CD4-positive, alpha-beta memory T cell (primary cell): ENCODE data around the gene GHSR. TPM values are rescaled to one million over a fixed set of nuclear protein-coding genes. Genes with fewer than 3 reads are reported as not detected.

Source experiments
- CTCF ChIA-PET: fragments of 350-600 bp; sonication (Branson Sonifier 250); formaldehyde crosslinking; loops from one replicate; lab custom pipeline; 2021; ENCODE audit warnings: inconsistent platforms; ENCODE audit not compliant: partially characterized antibody; lab: Charles Lee
- POLR2A ChIA-PET: fragments of 350-600 bp; sonication (Branson Sonifier 250); formaldehyde crosslinking; loops from one replicate; lab custom pipeline; 2021; ENCODE audit not compliant: partially characterized antibody; lab: Charles Lee
- DNase-seq, 5 donors: peaks; one replicate each; pipeline versions ENCODE4 v3.0.0 to v3.0.0-alpha.2; 2020 to 2022; ENCODE audit warnings: mixed read lengths in 1 of 5
- H3K27ac ChIP-seq: one replicate; pipeline ENCODE4 v1.7.0; 2013; ENCODE audit warnings: low read depth, low read length
- H3K27me3 ChIP-seq: 2 replicates; pipeline ENCODE4 v1.7.0; 2013; ENCODE audit warnings: mild to moderate bottlenecking, low read length, moderate library complexity; ENCODE audit not compliant: insufficient read depth
- H3K36me3 ChIP-seq: 2 replicates; pipeline ENCODE4 v1.7.0; 2013; ENCODE audit warnings: mild to moderate bottlenecking, low read length, moderate library complexity; ENCODE audit not compliant: insufficient read depth
- H3K4me1 ChIP-seq: 2 replicates; pipeline ENCODE4 v1.7.0; 2013; ENCODE audit warnings: mild to moderate bottlenecking, low read length, moderate library complexity; ENCODE audit not compliant: insufficient read depth
- H3K4me3 ChIP-seq, 2 donors: one replicate each; pipeline ENCODE4 v1.7.0; 2013; ENCODE audit warnings: low read length in 2 of 2, mild to moderate bottlenecking in 1 of 2
- H3K9me3 ChIP-seq, 2 donors: one replicate each; pipeline ENCODE4 v1.7.0; 2013; ENCODE audit warnings: low read length in 2 of 2, control low read depth in 1 of 2; ENCODE audit not compliant: control insufficient read depth in 1 of 2
- H3K27ac Mint-ChIP-seq, 7 donors: one replicate each; pipeline ENCODE4 v1.8.0; 2020 to 2021; ENCODE audit warnings: mixed read lengths in 7 of 7, mild to moderate bottlenecking in 6 of 7, inconsistent platforms in 3 of 7, moderate library complexity in 3 of 7
- H3K27me3 Mint-ChIP-seq, 2 donors: one replicate each; pipeline ENCODE4 v1.8.0; 2020 to 2021; ENCODE audit warnings: mixed read lengths in 2 of 2
- H3K36me3 Mint-ChIP-seq, 2 donors: one replicate each; pipeline ENCODE4 v1.8.0; 2020 to 2021; ENCODE audit warnings: mixed read lengths in 2 of 2, inconsistent platforms in 1 of 2, mild to moderate bottlenecking in 1 of 2
- H3K4me1 Mint-ChIP-seq, 4 donors: one replicate each; pipeline ENCODE4 v1.8.0; 2020 to 2021; ENCODE audit warnings: mixed read lengths in 4 of 4, mild to moderate bottlenecking in 1 of 4
- H3K4me3 Mint-ChIP-seq, 8 donors: one replicate each; pipeline ENCODE4 v1.8.0; 2020 to 2021; ENCODE audit warnings: mixed read lengths in 8 of 8, mild to moderate bottlenecking in 7 of 8, moderate library complexity in 6 of 8, inconsistent platforms in 3 of 8
- H3K9me3 Mint-ChIP-seq, 8 donors: one replicate each; pipeline ENCODE4 v1.8.0; 2020 to 2021; ENCODE audit warnings: mixed read lengths in 8 of 8, mild to moderate bottlenecking in 5 of 8, inconsistent platforms in 3 of 8, moderate library complexity in 1 of 8
- intact Hi-C: fragments of 100-400 bp; cut with micrococcal nuclease; formaldehyde crosslinking; loops from one replicate; pipeline ENCODE4 v1.15.1; 2023
- polyA plus RNA-seq, 2 donors: library from polyadenylated mRNA; unstranded; fragments of 300-500 nt; fragmentation: Illumina TruSeq; gene quantifications; one replicate each; pipeline ENCODE4 v1.2.3, GENCODE V29; 2021
- total RNA-seq, 2 experiments: library from RNA; stranded (reverse); gene quantifications; one replicate each; pipeline ENCODE4 v1.2.3, GENCODE V29; 2021

GHSR gene
- total and polyA plus RNA-seq, 4 experiments from 2014 or later: not detected

GRCh38 chr3:172454180-172454579 is 5.9 kb upstream of the GHSR start:
- no peaks in the 10 kb centered on the region for H3K9me3 ChIP-seq
- H3K27me3 ChIP-seq: no peaks in the 10 kb centered on the region
- Mint-ChIP-seq H3K4me3 (no peak overlapping the region), H3K27ac (no peak overlapping the region), H3K4me1 (peaks cover 6 to 13% (median 9%) of the 10 kb centered on the region in 4 donors), H3K36me3 (no peaks in the 10 kb centered on the region), H3K27me3 (peaks cover 19 to 21% of the 10 kb centered on the region in 2 donors), H3K9me3 (peaks cover 0 to 4% (median 0%) of the 10 kb centered on the region in 8 donors)
- peaks cover 2% of the 10 kb centered on the region for H3K4me1 ChIP-seq
- no peak for DNase-seq
- H3K4me3 ChIP-seq: no peak overlapping the region
- POLR2A ChIA-PET: no interaction called here
- intact Hi-C loops: no loop called here
- no peaks in the 10 kb centered on the region for H3K36me3 ChIP-seq
- CTCF ChIA-PET: interaction anchor here (0.5 to 1.1 kb wide), 2 partner anchors 7 to 214 kb away, joined by 3 to 4 read pairs; no protein-coding TSS in a partner anchor
- H3K27ac ChIP-seq: no peak overlapping the region

DNA sequence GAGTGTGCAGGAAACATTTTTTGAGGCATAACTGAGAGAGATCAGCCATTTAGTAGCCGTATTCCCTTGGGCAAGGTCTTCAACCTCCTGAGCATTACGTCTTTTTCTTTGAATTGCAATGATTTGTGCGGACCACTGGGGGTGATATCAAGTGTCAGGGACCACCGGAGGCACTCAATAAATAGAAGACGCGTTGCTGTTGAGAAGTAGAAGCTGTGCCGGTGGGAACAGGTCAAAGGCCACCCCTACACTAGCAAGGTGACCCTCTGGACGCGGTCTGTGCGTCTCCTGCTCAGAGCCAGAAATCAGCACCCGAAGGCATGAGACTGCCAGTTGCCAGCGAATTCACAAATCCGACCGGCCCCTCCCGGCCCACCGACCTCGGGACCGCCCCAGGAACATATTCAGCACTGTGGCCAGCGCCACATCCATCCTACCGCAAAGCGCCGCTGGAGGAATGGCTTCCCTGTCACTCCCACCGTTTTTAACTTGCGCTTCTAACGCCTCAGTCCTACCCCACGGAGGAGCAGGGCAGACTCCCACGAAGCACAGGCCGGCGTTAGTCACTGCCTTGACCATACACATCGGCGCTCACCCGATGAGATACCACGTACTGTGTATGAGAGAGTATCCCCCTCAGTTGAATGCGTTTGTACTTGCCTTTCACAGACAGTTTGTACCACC is 1.4 kb upstream of the GHSR start:
- Mint-ChIP-seq H3K4me1 (peaks cover 19 to 39% (median 30%) of the 10 kb centered on the region in 4 donors), H3K9me3 (peaks cover 0 to 8% (median 0%) of the 10 kb centered on the region in 8 donors), H3K36me3 (peaks cover 0 to 11% of the 10 kb centered on the region in 2 donors), H3K27ac (no peak overlapping the region), H3K27me3 (peaks cover 53 to 57% of the 10 kb centered on the region in 2 donors), H3K4me3 (peak overlapping the region in 7 of 8 donors; percentile 4 to 86 (median 45))
- no peak overlapping the region for H3K27ac ChIP-seq
- peaks cover 3% of the 10 kb centered on the region for H3K27me3 ChIP-seq
- H3K4me3 ChIP-seq: no peak overlapping the region
- ChIA-PET POLR2A (no interaction called here), CTCF (interaction anchor here (1.9 kb wide), 1 partner anchor 11 kb away, joined by 9 read pairs; no protein-coding TSS in a partner anchor)
- no peak for DNase-seq
- H3K4me1 ChIP-seq: peaks cover 26% of the 10 kb centered on the region
- H3K36me3 ChIP-seq: no peaks in the 10 kb centered on the region
- no peaks in the 10 kb centered on the region for H3K9me3 ChIP-seq
- intact Hi-C loops: no loop called here

- peaks cover 0 to 8% (median 0%) of the 10 kb centered on the region in 8 donors for H3K9me3 Mint-ChIP-seq
- DNase-seq: no peak
- ChIA-PET CTCF (no interaction called here), POLR2A (no interaction called here)
- peaks cover 3% of the 10 kb centered on the region for H3K27me3 ChIP-seq
- intact Hi-C loops: no loop called here
- peaks cover 53 to 57% of the 10 kb centered on the region in 2 donors for H3K27me3 Mint-ChIP-seq
- H3K27ac Mint-ChIP-seq: no peak overlapping the region
- peaks cover 19 to 39% (median 30%) of the 10 kb centered on the region in 4 donors for H3K4me1 Mint-ChIP-seq
- no peak overlapping the region for H3K27ac ChIP-seq
- H3K4me3 Mint-ChIP-seq: peak overlapping the region; percentile 4 to 86 (median 78)
- H3K4me3 ChIP-seq: no peak overlapping the region
- H3K9me3 ChIP-seq: no peaks in the 10 kb centered on the region
- H3K36me3 ChIP-seq: no peaks in the 10 kb centered on the region
- H3K4me1 ChIP-seq: peaks cover 26% of the 10 kb centered on the region
- peaks cover 0 to 11% of the 10 kb centered on the region in 2 donors for H3K36me3 Mint-ChIP-seq
Measured at GRCh38 chr3:172448661-172449465, 607 bp upstream of the GHSR start.

GRCh38 chr3:172446198-172446597 is 2.1 kb downstream of the GHSR start:
- Histone ChIP-seq H3K36me3 (no peaks in the 10 kb centered on the region), H3K27me3 (peaks cover 7% of the 10 kb centered on the region), H3K4me3 (no peak overlapping the region), H3K27ac (no peak overlapping the region), H3K9me3 (no peaks in the 10 kb centered on the region), H3K4me1 (peaks cover 26% of the 10 kb centered on the region)
- peaks cover 0 to 8% (median 0%) of the 10 kb centered on the region in 8 donors for H3K9me3 Mint-ChIP-seq
- peaks cover 19 to 39% (median 30%) of the 10 kb centered on the region in 4 donors for H3K4me1 Mint-ChIP-seq
- no peak overlapping the region for H3K4me3 Mint-ChIP-seq
- no peak overlapping the region for H3K27ac Mint-ChIP-seq
- CTCF ChIA-PET: no interaction called here
- DNase-seq: no peak
- peaks cover 0 to 11% of the 10 kb centered on the region in 2 donors for H3K36me3 Mint-ChIP-seq
- peaks cover 60 to 63% of the 10 kb centered on the region in 2 donors for H3K27me3 Mint-ChIP-seq
- intact Hi-C loops: no loop called here
- POLR2A ChIA-PET: no interaction called here

- no peaks in the 10 kb centered on the region for H3K9me3 ChIP-seq
- H3K36me3 Mint-ChIP-seq: peaks cover 0 to 11% of the 10 kb centered on the region in 2 donors
- H3K4me1 ChIP-seq: peaks cover 26% of the 10 kb centered on the region
- peaks cover 16 to 33% (median 27%) of the 10 kb centered on the region in 4 donors for H3K4me1 Mint-ChIP-seq
- intact Hi-C loops: no loop called here
- ChIA-PET POLR2A (no interaction called here), CTCF (interaction anchor here (0.6 to 1.5 kb wide), 2 partner anchors 17 to 675 kb away, joined by 3 to 7 read pairs; no protein-coding TSS in a partner anchor)
- H3K27ac Mint-ChIP-seq: no peak overlapping the region
- H3K36me3 ChIP-seq: no peaks in the 10 kb centered on the region
- DNase-seq: no peak
- no peak overlapping the region for H3K4me3 ChIP-seq
- H3K27ac ChIP-seq: no peak overlapping the region
- H3K27me3 ChIP-seq: peaks cover 8% of the 10 kb centered on the region
- peak overlapping the region in 1 of 8 donors; percentile 32 for H3K4me3 Mint-ChIP-seq
- peaks cover 62 to 63% of the 10 kb centered on the region in 2 donors for H3K27me3 Mint-ChIP-seq
- peaks cover 0 to 8% (median 0%) of the 10 kb centered on the region in 8 donors for H3K9me3 Mint-ChIP-seq
Measured at GRCh38 chr3:172444821-172445220, 3.4 kb downstream of the GHSR start.

DNA sequence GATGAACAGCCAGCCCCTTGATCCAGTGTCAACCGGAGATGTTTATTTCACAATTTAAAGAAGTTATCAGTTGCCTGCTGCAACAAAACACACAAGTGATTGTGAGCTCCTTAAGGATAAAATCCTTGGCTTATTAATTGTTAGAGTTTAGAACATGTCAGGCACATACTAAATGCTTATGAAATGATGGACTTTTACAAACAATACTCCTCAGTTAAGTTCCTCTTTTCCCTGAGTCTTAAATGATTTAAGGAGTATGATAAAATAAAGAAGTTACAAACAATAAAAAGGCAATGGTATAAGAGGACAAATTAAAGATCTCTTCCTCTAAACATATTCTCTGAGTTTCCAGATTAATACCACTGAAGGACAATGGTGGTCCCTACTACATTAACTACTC is 5.7 kb downstream of the GHSR start:
- H3K27ac Mint-ChIP-seq: no peak overlapping the region
- intact Hi-C loops: no loop called here
- peaks cover 8% of the 10 kb centered on the region for H3K27me3 ChIP-seq
- H3K27ac ChIP-seq: no peak overlapping the region
- H3K36me3 ChIP-seq: no peaks in the 10 kb centered on the region
- peaks cover 0 to 7% of the 10 kb centered on the region in 2 donors for H3K36me3 Mint-ChIP-seq
- ChIA-PET POLR2A (no interaction called here), CTCF (interaction anchor here (0.9 kb wide), 1 partner anchor 19 kb away, joined by 3 read pairs; no protein-coding TSS in a partner anchor)
- H3K9me3 ChIP-seq: no peaks in the 10 kb centered on the region
- H3K4me1 Mint-ChIP-seq: peaks cover 6 to 11% (median 8%) of the 10 kb centered on the region in 4 donors
- no peak overlapping the region for H3K4me3 Mint-ChIP-seq
- H3K4me3 ChIP-seq: no peak overlapping the region
- DNase-seq: no peak
- H3K27me3 Mint-ChIP-seq: peaks cover 52 to 60% of the 10 kb centered on the region in 2 donors
- H3K9me3 Mint-ChIP-seq: peaks cover 0 to 2% (median 0%) of the 10 kb centered on the region in 8 donors
- peaks cover 9% of the 10 kb centered on the region for H3K4me1 ChIP-seq

- POLR2A ChIA-PET: no interaction called here
- Mint-ChIP-seq H3K36me3 (no peaks in the 10 kb centered on the region), H3K27me3 (peaks cover 43 to 51% of the 10 kb centered on the region in 2 donors), H3K4me3 (no peak overlapping the region), H3K9me3 (no peaks in the 10 kb centered on the region), H3K27ac (no peak overlapping the region), H3K4me1 (peaks cover 0 to under 1% (median under 1%) of the 10 kb centered on the region in 4 donors)
- peaks cover 5% of the 10 kb centered on the region for H3K27me3 ChIP-seq
- CTCF ChIA-PET: no interaction called here
- no peak overlapping the region for H3K4me3 ChIP-seq
- intact Hi-C loops: no loop called here
- DNase-seq: no peak
- no peak overlapping the region for H3K27ac ChIP-seq
- no peaks in the 10 kb centered on the region for H3K9me3 ChIP-seq
- H3K36me3 ChIP-seq: no peaks in the 10 kb centered on the region
- no peaks in the 10 kb centered on the region for H3K4me1 ChIP-seq
Measured at GRCh38 chr3:172441581-172441980, 6.7 kb downstream of the GHSR start.
